D341Med (cell line): ENCODE data around the gene PER2.
"Not testable (repeated sequence)": the region's sequence is repeated elsewhere in the genome, so short reads cannot be mapped to it uniquely, and the experiment has no call there.

ENCODE experiments used
- DNase-seq: peaks from one replicate; pipeline ENCODE4 v3.0.0; 2012; ENCODE audit warnings: low spot score

The PER2 gene

GRCh38 chr2:238287737-238288649 is at the start of gene PER2:
Gene PER2 (minus strand): TSS chr2:238288610. CDS start chr2:238277936, 10,674 bp downstream.
- DNase-seq: peak; percentile 61

- no peak for DNase-seq
Measured at GRCh38 chr2:238337846-238338245, 49.4 kb upstream of the PER2 start.

DNA sequence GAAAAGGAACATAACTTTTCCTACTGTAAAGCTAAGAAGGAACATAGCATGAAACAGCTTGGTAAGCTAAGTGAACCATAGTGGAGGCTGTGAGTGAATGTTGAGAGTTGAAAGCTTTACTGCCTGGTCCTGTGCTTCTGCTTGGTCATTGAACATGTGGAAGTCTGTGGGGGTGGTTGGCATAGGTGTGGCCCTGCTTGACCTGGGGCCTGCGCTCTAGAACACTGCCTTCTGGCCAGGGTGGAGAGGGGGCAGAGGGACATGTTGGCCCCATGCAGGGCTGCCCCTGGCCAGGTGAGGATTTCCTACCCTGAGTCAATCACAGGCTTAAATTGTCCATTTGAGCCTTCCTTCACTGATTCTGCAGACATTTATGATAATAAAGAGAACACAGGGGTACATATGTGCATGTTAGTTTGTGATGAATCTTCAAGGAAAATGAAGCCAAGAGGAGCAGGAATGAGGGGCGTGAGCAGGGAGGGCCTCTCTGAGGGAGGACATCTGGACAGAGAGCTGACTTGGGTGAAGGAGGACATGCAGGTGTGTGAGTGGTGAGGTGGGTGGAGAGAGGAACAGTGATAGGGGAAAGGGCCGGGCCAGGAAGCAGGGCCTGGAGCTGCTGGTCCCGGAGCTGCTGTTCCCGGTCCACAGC is 48.5 kb upstream of the PER2 start:
- DNase-seq: no peak

DNA sequence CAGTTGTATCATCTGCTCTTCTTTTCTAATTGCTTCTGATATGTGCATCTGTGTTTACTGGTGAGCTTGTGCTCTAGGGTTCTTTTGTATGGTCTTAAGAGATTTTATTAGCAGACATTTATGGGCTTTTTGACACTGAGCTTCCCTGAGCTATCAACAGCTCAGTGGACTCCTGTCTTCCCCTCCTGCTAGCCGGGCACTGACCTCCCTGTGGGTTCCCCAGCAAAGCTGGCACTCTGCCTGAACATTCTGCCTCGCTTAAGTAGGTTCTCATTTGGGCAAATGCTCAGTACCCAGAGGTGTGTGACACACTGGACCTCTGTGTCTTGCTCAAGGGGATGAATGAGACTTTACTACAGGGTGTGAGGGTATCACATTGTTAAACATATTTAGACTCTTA is 47.7 kb upstream of the PER2 start:
- no peak for DNase-seq

DNA sequence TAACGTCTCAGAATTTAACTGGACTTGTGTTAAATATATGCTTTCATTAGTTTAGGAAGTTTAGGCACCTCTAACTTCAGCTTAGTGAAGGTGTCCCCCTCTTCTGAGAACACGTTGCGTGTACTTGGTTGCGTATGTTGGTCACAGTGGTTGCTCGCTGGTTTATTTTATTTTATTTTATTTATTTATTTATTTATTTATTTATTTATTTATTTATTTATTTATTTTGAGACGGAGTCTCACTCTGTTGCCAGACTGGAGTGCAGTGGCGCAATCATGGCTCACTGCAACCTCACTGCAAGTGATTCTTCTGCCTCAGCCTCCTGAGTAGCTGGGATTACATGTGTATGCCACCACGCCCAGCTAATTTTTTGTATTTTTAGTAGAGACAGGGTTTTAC is 47.2 kb upstream of the PER2 start:
- DNase-seq: not testable (repeated sequence)

GRCh38 chr2:238334885-238335284 is 46.5 kb upstream of the PER2 start:
- DNase-seq: no peak

GRCh38 chr2:238331916-238332315 is 43.5 kb upstream of the PER2 start:
- DNase-seq: no peak

- no peak for DNase-seq
Measured at GRCh38 chr2:238330391-238330790, 42.0 kb upstream of the PER2 start.

- DNase-seq: no peak
Measured at GRCh38 chr2:238327751-238328150, 39.3 kb upstream of the PER2 start.

DNA sequence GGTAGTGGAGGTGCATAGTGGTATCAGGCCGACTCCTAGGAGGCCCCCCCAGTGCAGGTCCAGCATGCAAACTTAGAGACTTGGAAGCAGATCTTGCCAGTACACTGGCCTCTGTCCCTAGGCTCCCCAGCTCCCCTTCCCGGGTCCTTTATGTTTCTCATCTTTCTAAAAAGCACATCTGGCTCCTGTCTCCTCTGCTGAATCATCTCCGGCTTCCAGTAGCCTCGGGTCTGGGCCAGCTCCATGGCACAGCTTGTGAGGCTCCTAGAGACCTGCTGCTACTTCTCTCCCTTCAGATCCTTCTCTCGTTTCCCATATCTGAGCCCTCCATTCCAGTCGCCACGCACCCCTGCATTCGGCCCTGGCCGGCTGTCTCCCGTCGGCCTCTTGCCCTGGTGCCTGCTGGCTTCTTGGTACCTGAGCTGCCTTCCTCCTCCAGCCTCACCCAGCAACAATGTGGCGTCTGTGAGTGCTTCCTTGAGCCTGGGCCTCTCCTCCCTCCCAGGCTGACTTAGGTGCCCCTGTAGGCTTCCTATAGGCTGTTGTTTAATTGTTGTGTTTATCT is 38.5 kb upstream of the PER2 start:
- DNase-seq: no peak

GRCh38 chr2:238325694-238326093 is 37.3 kb upstream of the PER2 start:
- no peak for DNase-seq

DNA sequence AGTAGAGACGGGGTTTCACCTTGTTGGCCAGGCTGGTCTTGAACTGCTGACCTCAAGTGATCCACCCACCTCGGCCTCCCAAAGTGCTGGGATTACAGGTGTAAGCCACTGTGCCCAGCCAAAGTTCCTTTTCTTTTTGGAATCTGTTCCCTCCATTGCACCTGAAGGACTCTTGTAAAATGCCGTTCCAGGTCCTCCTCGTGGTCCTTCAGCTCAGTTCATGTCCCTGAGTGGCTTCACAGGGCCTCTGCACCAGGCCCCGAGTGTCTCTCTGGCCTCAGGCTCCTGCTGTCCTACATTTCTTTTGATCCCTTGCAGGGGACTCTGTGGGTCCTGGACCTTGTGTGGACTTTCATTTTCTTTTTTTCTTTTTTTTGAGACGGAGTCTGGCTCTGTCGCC is 35.8 kb upstream of the PER2 start:
- DNase-seq: not testable (repeated sequence)

DNA sequence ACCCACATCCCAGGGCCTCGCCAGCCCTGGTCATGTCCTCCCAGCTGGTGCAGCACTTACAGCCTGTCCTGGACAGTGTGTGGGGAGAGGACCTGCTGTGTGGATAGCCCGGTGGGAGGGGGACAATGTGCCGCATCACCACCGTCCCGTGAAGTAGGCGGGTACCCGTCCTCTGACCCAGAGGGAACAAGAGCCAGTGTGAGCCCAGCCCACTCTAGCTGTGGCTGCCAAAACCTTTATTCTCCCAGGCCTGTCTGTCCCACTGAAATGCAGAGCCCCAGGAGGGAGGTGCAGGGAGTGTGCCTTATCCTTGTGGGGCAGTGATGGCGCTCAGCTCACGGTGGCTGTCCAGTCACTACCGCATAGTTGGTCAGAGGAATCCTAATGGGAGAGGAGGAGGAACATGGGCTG is 33.6 kb upstream of the PER2 start:
- DNase-seq: no peak

GRCh38 chr2:238321467-238321866 is 33.1 kb upstream of the PER2 start:
- no peak for DNase-seq

- DNase-seq: peak; percentile 63
Measured at GRCh38 chr2:238320648-238321281, 32.4 kb upstream of the PER2 start.

DNA sequence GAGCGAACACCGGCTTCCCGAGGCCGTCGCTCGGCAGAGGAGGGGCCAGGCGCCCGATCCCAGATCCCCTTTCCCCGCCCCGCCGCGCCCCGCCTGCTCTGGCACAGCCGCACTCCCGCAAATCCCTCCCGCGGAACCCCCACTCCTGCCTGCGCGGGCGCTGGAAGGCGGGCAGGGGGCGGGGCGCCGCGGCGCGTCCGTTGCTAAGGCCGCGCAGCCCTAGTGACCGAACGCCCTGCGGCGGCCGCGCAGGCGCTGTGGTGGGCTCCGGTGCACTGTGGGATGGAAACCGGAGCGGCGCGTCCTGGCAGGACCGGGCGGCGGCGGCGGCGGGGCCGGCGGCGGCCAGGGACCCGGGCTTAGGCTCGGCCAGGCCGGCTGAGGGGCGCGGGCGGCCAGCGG is 31.8 kb upstream of the PER2 start, which contains the start of gene TRAF3IP1:
TRAF3IP1 (plus strand) TSS at position 273 of the 402 bp plus-strand sequence. CDS start 145 bp downstream, outside the sequence.
- DNase-seq: peak; percentile 100

- DNase-seq: no peak
Measured at GRCh38 chr2:238315031-238315595, 26.7 kb upstream of the PER2 start.

DNA sequence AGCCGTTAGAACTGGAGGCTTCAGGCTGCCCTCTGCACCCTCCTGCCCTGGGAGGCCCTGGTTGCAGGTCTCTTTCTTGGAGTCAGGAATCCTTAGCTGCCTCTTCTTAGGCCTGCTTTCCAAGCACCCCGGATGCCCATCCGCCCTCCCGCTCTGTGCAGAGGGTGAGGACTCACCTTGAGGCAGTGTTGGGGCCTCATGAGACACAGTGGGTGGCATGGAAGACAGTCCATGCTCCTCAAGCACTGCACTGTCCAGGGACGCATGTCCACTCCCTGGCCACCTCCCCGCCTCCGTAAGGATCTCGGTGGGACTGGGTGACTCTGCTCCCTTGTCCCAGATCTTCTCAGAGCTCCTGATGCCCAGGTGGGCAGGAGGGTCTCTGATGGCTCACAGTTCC is 26.2 kb upstream of the PER2 start:
- no peak for DNase-seq

GRCh38 chr2:238313991-238314350 is 25.6 kb upstream of the PER2 start:
- DNase-seq: no peak

DNA sequence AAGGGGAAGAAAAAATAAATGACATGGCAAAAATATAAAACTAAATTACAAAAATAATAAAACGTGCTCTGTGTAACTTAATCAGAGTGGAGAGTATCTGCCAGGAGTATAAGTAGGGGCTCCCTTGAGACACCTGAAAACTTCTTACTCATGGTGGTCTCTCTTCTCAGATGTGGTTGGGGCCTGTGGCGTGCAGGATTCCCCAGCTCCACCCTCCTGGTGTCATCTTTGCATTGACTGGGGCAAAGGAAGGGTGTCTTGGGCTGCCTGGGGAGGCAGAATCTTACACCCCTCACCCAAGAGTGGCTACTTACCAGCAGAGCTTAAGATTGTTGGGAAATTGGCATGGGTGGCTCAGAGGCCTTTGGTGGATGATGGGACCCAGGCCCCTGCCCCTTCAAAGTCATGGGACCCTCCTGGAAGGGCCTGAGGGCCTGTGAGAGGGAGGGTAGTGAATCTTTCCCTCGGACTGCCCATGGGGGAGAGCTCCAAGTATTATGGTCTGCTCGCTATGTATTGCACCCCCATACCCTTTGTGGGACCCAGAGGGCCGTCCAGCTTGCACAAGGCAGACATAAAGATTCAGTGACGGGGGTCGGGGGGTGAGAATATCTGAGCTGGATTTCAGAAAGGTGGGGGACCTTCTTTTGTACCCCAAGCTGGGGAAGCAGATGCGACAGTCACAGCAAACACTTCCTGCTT is 25.0 kb upstream of the PER2 start:
- no peak for DNase-seq

- DNase-seq: not testable (repeated sequence)
Measured at GRCh38 chr2:238310721-238311120, 22.3 kb upstream of the PER2 start.

- DNase-seq: no peak
Measured at GRCh38 chr2:238308177-238308576, 19.8 kb upstream of the PER2 start.
